Ovary (tissue), 3 donors: ENCODE data around the gene ERBIN.

ENCODE experiments used
- CTCF ChIP-seq, 3 donors: fragments of 450-650 bp in 2 of 3; fragments of 200-600 bp in 1 of 3; IDR thresholded peaks; one replicate each; pipeline versions ENCODE4 v1.5.1 to v1.8.0; 2016 to 2022; ENCODE audit warnings: antibody characterized with exemption in 3 of 3, mild to moderate bottlenecking in 1 of 3
- EP300 ChIP-seq: sonication (generic); formaldehyde crosslinking; IDR thresholded peaks from one replicate; pipeline ENCODE4 v1.6.1; 2017; ENCODE audit warnings: antibody characterized with exemption
- POLR2A ChIP-seq: fragments of 450-650 bp; IDR thresholded peaks from one replicate; pipeline ENCODE4 v1.6.1; 2017; ENCODE audit warnings: antibody characterized with exemption, mild to moderate bottlenecking, moderate library complexity
- donor health status: DM: no; HTN: no; CAD: no.

DNA sequence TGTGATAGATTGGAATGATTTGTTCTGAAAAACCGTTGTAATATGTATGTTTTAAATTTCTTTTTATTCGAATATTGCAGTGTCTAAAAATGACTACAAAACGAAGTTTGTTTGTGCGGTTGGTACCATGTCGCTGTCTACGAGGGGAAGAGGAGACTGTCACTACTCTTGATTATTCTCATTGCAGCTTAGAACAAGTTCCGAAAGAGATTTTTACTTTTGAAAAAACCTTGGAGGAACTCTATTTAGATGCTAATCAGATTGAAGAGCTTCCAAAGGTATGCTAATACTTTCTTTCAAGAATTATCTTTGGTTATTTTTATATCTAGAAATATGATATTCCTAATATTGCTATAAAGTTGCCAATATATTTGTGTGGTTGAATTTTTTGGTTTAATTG lies 66.3 kb downstream of the ERBIN start:
- no peak for TF ChIP-seq CTCF (IDR thresholded peaks at IDR 0.05)
- no peak for TF ChIP-seq POLR2A
- TF ChIP-seq EP300 = no peak
